Skin of body (tissue), 2 donors: ENCODE measurements around the gene PSMD11. TPM values are rescaled to one million over a fixed set of nuclear protein-coding genes. Genes with fewer than 3 reads are reported as not detected.
"Not testable (repeated sequence)": the region's sequence is repeated elsewhere in the genome, so short reads cannot be mapped to it uniquely, and the experiment has no call there.

Experiments used
- DNase-seq: peaks from one replicate; lab custom pipeline; 2025; lab: John Stamatoyannopoulos, UW
- total RNA-seq: library from RNA; depleted of rRNA; stranded (reverse); fragments of >200 nt; gene quantifications from one replicate; pipeline ENCODE4 v1.2.3, GENCODE V29; 2014

PSMD11 gene
- total RNA-seq, 1 donor from 2014 or later = 77.8 TPM

DNA sequence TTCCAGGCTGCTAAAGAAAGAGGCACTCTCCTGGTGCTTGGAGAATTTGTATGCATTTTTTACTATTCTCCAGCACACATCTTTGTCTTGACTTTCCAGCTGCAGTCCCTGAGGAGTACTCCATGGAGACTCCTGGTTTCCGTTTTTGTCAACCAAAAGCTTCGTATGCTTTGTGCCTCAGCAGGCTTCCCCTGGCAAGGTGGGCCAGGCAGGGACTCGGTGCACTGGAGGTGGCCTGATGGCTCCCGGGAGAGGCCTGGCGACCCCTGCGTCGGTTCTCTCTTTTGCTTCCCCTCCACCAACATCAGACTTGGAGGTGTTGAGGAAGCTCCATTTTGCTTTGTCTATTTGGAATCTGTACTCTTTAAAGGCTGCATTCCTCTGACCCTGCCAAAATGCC, 66.2 kb downstream of the PSMD11 start:
- DNase-seq = no peak

DNA sequence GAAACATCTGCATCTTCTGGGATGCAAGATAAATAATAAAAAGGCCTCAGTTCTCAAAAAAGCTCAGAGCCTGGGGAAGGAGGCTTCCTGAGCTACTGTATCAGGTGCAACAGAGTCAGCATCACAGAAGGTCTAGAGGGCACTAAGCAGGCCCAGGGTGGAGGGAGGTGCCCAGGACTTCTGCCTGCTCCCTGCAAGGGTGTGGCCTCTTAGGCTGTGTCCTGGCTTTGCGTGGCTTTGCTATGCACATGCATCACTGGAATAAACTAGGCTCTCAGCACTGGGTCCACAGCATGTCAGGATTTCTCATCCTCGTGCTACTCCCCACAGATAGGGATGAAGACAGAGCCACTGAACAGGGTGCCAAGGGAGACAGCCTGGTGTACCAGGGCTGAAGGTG, 68.0 kb downstream of the PSMD11 start:
- no peak for DNase-seq

DNA sequence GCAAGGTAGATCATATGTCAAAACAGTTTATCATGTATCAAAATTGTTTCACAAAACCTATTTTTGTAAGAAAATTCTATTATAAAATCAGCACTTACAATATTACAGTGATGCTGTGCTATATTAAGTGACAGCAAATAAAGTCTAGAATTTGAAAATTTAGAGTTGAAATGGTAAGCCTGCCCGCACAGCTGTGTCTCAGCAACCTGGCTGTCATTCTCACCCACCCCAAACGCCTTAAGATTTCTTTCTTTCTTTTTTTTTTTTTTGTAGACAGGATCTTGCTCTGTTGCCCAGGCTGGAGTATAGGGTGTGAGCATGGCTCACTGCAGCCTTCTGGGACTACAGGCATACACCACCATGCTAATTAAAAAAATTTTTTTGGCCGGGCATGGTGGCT, 69.3 kb downstream of the PSMD11 start:
- no peak for DNase-seq

DNA sequence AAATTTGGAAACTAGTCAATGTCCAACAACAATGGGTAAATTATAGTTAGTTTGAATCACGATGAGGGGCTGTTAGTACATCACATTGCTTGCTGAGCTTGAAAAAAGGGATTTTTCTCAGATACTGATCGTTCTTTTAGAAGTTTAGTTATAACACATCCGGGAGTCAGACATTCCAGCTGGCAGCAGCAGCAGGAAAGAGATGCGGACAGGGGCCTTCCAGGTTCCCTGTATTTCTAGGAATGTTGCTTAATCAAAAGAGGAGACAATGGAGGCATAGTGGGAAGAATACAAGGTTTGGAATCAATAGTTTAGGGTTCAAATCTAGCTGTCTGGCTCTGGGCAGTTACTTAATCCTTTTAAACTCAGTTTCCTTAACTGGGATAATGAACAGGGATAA, 70.3 kb downstream of the PSMD11 start:
- DNase-seq = no peak

DNA sequence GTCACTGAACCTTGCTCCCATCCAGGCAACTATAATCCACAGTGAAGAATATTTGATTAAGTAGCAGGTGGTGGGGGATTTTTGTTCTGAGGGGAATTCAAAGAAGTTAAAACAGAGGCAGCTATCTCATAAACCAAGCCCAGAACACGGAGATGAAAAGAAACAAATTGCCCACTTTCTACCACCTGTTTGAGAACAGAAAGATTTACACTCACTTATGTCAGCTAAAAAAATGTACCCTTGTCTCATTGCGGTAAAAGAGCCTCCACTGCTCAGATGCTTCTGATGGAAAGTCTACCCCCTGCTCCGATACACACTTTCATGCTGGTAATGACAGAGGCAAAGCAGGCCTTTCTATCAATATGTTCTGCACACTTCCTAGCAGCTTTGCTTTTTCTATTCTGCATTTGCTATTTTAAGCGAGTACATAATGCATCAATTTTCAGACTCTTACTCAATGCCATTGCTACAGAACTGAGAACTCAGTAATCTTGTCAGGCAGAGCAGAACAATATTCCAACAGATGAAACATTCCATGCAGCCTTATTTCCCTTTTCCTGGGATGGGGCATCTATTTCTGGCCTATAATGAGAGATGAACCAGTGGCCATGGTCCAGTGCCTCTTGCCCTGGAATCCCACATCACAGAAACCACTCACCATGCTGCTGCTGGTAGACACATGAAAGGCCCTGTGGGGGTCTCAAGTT, 71.5 kb downstream of the PSMD11 start:
- peak; percentile 77 for DNase-seq

DNA sequence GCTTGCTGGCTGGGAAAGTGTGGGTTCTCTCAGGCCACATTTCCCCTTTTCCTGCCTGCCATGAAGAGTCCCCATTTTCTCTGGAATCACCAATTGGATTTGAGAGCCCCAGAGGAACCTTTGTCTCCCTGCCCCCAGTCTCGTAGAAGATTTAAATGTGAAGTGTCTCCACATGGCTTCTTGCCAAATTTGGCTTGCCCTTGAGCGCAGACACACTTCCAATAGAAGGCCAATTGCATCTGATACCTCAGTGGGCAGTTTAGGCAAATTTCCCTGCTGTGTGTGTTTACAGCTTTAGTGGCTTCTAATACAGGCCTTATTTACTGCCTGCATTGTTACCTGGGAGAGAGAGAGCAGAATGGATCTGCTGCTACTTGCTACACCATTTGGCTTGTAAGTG, 72.1 kb downstream of the PSMD11 start:
- no peak for DNase-seq

DNA sequence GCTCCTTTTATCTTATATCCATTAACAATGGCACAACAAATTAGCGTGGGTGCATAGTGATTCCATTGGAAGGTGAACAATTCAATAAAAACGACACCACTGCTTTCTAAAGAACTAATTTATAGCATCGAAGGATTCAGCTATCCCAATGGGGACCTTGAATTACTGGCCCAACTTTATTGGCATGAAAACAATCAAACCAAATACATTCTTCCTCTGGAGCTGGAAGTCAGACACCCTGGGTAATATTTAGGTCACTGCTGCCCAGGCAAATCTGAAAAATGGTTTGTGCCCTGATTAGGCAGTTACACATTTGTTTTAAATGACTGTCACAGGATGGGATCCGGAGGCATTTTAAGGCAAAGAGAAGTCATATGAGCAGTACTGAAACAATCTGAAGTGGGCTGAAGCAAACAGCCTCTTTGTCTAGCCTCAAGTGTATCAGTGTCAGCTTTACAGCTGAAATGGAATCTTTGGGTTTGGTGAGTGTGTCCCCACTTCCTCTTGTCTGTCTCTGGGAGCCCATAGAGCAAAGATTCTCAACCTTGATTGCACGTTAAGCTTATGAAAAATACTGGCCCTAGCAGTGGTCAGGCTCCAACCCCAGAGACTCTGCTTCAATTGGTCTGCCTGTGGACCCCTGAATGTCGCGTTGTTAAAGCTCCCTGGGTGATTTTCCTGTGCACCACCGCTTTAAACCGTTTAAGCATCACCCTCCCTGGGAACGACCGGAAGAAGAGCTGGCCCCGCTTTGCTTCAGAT, 72.8 kb downstream of the PSMD11 start:
- DNase-seq = no peak

DNA sequence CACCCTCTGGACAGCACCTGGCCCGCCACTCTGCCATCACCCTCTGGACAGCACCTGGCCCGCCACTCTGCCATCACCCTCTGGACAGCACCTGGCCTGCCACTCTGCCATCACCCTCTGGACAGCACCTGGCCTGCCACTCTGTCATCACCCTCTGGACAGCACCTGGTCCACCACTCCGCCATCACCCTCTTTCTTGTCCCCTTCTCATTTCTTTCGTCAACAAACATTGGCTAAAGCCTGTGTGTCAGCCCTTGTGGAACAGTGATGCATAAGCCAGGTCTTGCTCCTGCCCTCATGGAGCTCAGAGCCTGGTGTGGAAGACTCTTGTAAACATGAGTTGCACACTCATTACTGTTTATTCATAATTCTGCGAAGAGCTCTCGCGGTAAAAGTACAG, 73.7 kb downstream of the PSMD11 start:
- no peak for DNase-seq

DNA sequence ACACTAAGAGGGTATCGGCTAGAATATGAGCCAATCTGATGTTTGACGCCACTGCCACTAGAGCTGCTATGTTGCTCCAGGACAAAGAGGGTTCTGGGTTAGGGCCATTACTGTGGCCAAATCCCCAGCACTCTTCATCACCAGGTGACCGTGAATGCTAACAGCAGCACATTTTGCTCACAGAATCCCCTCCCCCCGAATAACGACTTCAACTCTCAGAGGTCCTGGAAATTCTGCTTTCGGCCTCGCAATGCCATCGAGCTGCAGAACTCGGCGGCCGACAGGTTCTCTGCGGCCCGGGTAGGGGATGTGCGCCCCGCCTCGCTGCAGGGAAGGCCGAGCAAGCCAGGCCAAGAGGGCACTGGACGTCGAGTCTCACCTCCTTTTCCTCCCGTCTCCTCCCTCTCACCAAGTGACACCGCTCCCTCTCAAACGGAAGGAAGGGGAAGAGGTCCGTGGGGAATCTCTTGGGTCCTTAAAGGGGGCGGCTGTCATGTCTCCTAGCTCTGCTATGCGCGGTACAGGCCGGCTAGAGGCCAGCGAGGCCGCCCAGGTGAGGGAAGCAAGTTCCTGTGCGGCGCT, 74.4 kb downstream of the PSMD11 start:
- no peak for DNase-seq

DNA sequence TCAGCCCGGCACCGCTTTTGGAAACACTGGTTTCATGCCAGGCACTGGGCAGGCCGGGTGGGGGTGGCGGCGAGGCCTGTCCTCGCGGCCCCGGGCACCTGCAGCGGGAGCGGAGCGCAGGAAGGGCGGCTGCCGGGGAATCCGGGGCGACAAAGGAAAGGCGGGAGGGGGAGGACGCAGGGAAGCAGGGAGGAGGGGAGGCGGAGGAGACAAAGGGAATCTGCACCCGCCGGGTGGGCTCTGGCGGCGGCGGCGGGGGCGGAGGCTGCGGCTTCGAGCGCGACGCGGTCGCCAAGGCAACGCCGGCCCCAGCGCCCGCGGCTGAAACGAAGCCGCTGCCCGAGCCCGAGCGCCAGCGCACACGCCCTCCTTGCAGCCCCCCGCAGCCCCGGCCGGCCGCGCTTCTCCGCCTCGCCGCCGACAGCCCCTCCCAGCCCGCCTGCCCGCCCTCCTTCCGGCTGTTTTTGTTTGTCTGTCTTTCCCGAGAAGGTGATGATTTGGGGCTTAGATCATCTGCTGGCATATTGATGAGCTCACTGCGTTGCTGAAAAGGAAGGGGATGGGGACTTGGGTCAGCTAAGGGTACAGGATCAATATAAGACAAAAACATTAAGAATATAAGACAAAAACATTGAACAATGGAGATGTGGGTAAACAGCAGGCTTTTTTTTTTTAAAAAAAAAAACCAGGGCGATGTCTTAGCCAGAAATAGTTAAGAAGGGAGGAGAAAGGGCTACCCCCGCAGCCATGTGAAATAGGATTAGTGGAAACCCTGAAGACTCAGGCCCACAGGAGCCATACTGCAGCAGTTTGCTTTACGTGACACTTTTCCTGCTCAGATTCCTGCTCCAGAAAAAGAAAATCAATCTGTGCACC, 75.2 kb downstream of the PSMD11 start:
- peak; percentile 71 for DNase-seq

DNA sequence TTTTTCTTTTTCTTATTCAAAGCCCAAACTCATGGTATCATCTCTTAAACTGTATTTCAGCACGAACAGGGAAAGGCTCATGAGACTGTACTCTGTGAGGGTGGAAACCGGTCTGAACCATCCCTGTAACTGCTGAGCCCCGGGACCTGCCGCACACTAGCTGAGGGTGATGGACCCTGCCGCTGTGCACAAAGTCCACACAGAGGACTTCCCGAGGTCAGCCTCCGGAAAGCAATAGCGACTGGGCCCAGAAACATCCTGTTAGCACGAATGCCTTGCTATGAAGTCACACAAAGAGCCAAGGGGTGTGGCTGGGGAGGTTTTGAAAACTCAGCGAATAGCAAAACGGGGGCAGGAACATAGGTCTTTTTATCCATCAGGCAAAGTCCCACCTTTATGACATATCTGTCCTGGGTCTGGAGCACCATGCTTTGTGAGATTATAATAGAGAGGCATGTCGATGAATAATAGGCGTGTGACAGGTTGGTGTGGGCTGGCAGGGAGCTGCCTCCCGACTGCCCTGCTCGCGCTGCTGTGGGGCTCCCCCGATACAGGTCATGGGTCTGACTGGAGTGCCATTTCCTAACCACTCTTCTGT, 75.9 kb downstream of the PSMD11 start:
- no peak for DNase-seq

DNA sequence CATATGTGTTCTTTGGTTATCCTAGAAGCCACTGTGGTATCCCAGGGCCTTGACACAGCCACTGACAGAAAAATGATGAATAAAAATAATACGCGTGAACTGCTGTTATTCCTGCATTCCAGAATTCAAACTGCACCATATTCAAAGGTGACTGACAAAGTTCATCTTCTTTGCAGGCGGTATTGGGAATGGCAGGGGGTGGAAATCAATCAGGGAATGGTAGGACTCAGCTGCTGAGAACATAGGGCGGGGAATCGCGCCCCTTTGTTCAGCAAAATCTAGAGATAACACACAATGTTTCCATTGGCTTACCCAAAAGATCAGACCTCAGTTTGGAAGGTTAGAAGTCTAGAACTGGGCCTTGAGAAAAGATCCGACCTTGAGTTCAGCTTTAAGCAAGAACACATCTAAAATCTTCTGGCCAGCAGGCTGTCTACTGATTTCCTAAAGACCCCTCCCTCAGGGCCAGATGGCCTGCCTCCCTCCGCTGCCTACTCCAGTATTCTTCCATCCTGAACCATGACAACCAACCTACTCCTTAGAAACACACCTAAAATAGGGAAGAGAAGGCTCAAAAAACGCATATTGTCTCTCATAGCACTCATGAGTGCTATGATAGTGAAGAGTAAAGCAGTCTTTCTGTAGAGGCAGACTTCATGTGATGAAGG, 76.6 kb downstream of the PSMD11 start:
- no peak for DNase-seq

DNA sequence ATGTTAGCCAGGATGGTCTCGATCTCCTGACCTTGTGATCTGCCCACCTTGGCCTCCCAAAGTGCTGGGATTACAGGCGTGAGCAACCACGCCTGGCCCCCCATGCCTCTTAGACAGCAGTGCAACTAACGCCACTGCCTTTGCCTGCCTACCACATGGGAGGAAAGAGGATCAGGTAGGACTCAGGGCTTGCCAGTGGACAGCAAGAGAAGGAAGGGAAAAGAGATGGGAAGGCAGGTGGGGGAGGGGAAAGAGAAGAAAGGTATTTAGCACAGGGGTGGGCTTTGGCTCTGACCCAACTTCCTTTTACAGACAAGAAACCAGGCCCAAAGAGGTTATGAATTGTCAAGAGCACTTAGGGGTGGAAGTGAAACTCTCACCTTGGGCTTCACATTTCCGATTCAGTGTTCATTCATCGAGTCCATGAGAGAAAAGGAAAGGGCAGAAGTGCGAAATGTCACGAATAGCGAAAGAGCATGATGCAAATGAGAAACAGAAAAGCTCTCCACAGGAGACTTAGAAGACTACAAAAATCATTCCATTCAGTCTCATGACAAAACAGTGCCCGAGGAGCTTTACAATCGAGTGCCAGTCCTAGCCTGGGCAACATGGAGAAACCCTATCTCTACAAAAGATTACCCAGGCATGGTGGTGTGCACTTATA, 78.8 kb downstream of the PSMD11 start:
- peak; percentile 13 for DNase-seq

DNA sequence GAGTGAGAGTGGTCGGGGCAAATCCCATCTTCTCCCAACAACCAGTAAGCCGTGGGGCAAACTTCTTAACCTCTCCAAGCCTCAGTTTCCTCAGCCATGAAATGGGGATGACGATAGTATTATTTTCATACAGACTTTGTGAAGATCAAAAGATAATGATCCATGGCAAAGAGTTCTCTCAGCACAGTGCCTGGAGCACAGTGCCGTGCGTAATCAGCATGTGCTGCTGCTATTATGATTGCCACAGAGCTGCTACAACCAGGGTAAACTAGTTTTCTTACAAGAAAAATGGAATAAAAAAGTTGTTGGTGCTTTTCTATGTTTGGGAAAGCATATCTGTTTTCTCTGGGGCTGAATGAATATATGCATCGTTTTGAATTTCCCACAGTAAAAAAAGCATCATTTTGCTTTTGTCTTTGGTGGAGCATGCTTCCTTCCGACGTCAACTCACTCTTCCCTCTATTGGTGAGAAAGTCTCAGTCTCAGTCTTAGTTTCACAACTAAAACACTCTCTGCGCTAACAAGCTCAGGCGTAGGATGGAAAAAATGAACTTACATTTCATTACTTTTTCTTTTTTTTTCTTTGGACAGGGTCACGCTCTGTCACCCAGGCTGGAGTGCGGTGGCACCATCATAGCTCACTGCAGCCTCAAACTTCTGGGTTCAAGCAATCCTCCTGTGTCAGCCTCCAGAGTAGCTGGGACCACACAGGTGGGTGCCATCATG, 79.7 kb downstream of the PSMD11 start:
- no peak for DNase-seq

DNA sequence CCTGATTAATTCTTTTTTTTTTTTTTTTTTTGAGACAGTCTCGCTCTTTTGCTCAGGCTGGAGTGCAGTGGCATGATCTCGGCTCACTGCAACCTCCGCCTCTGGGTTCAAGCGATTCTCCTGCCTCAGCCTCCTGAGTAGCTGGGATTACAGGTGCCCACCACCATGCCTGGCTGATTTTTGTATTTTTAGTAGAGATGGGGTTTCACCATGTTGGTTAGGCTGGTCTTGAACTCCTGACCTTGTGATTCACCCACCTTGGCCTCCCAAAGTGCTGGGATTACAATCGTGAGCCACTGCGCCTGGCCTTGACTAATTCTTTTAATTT, 80.2 kb downstream of the PSMD11 start:
- not testable (repeated sequence) for DNase-seq

DNA sequence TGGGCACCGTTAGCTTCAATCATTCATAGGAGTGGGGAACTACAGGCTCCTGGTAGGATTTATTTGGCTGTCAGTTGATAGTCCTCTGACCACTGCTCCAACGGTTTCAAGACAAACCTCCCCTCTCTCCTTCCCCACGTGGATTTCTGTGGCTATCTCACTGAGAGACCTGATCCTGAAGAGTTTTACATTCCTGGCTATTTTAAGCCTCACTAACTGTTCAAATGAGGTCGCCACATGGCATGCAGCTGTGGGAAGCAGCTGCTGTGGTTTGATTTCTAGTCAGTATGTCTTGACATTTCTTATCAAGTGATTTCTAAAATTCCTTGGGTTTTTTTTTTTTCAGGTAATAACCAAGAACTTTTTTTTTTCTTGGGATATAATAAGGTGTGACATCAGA, 80.8 kb downstream of the PSMD11 start:
- DNase-seq = peak; percentile 31

DNA sequence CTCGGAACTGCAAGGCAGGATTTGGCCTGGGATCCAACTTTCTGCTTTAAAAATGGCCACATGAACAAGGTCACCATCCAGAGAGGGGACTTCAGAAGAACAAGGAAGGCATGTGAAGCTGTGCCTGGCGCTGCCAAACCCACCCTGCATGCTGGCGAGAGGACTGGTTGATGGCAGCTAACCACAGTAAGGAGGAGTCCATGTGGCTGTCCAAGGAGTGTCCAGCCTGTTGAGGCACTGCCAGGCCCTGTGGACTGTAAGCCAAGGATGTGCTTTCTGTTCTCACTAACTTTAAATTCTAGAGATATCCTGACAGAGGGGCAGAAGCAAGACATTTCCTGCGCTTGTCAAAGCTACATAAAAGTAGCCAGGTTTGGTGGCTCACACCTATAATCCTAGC, 82.8 kb downstream of the PSMD11 start:
- no peak for DNase-seq

DNA sequence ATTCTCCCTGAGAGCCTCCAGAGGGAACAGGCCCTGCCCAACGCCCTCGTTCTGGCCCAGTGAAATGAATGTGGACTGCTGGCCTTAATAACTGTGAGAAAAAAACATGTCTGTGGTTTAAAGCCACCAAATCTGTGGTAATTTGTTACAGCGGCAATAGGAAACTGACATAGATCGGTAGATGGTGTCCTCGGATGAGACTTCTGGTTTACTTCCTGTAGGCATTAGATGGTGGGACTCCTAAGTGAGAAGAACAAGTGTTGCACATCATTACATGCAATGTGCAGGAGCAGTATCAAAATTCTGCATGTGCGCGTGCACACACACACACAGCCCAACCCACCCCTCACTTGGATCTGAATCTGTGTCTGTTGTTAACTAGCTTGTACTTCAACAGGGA, 84.5 kb downstream of the PSMD11 start:
- no peak for DNase-seq

DNA sequence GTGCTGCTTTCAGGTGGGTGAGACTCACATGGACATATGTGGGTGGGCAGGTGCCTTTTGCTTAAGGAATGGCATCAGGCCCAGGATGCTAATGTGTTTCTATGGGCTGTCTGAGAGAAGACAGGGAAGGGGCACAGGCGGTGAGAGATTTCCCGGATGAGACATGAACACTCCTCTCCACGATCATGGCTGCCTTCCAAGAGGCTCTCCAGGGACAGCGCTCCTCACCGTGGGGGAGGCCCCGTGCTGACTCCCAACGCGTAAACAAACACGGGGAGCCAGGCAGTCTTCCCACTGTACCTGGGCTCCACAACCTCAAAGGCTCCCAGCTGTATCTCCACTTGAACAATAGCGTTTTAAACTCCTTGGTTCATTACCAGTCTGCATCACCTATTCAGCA, 85.3 kb downstream of the PSMD11 start:
- DNase-seq = no peak
